GM12878 (cell line): ENCODE data around the gene KAZN.

Source experiments
- CTCF ChIP-seq, 3 experiments: IDR thresholded peaks in 2 of 3; conservative IDR thresholded peaks in 1 of 3; 2 replicates each; pipeline ENCODE4 v1.5.1; 2011; ENCODE audit warnings: low read depth in 3 of 3, low read length in 3 of 3, mild to moderate bottlenecking in 3 of 3, control low read depth in 2 of 3, moderate library complexity in 2 of 3, inconsistent platforms in 1 of 3, mixed read lengths in 1 of 3; ENCODE audit not compliant: control insufficient read depth in 2 of 3, insufficient read depth in 1 of 3; ENCODE audit errors: extremely low read depth in 1 of 3
- EZH2 ChIP-seq: IDR thresholded peaks from 2 replicates; pipeline ENCODE4 v1.6.1; 2012; ENCODE audit warnings: low read depth, mild to moderate bottlenecking, control low read depth, inconsistent platforms, low read length, borderline replicate concordance; ENCODE audit not compliant: control insufficient read depth
- KLF5 ChIP-seq: fragments of 450-650 bp; IDR thresholded peaks from 2 replicates; pipeline ENCODE4 v1.6.1; 2014; ENCODE audit warnings: mild to moderate bottlenecking; ENCODE audit not compliant: partially characterized antibody
- MTA3 ChIP-seq: IDR thresholded peaks from 2 replicates; pipeline ENCODE4 v1.6.1; 2012; ENCODE audit warnings: low read length, inconsistent platforms, borderline replicate concordance
- RAD21 ChIP-seq: IDR thresholded peaks from 2 replicates; pipeline ENCODE4 v1.6.1; 2011; ENCODE audit warnings: mild to moderate bottlenecking, low read depth, low read length, moderate library complexity; ENCODE audit not compliant: insufficient read depth
- SRF ChIP-seq, 2 experiments: IDR thresholded peaks; 2 replicates each; pipeline ENCODE4 v1.6.1; 2011; ENCODE audit warnings: low read depth in 2 of 2, low read length in 2 of 2, mild to moderate bottlenecking in 1 of 2, moderate library complexity in 1 of 2

GRCh38 chr1:14850563-14850962 is 252.1 kb downstream of the KAZN start:
- TF ChIP-seq CTCF (IDR thresholded peaks at IDR 0.05 in 2 of 3, conservative IDR thresholded peaks at IDR 0.05 in 1 of 3; ENCODE audit: control insufficient read depth in 2 of 3, extremely low read depth in 1 of 3, insufficient read depth in 1 of 3, low read depth in 3 of 3, low read length in 3 of 3) = peak; percentile 15 to 61 (median 30); a peak in 4 of 6 replicates
- no peak for TF ChIP-seq EZH2
- peak; percentile 34; the same call in 1 of the 2 replicates for TF ChIP-seq RAD21
- TF ChIP-seq KLF5 = no peak
- no peak for TF ChIP-seq SRF (IDR thresholded peaks at IDR 0.05; ENCODE audit: low read depth in 2 of 2, low read length in 2 of 2)
- TF ChIP-seq MTA3 = no peak
